ENCODE results near the gene MCRS1. TPM values are rescaled to one million over a fixed set of nuclear protein-coding genes. Genes with fewer than 3 reads are reported as not detected.

The MCRS1 gene
- total RNA-seq, 4 donors from 2014 or later = 43.7 to 71.9 (median 56.4) TPM

DNA sequence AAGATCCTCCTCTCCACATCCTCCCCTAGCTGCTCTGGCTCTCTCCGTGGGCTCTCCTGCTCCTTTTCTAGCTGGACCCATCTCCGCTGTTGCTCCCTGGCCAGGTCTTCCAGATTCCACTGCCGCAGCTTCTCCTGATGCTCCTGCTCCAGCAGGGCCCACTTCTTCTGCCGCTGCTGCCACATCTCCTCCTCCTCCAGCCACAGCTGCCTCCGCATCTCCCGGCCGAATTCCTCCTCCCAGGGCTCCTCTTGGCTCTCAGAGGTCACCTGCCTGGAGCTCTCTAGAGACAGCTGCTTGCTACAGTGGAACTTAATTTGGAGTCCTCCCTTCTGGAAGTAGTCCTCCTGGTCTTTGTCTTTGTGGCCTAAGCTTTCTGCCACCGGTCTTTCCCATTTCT lies 32.0 kb upstream of the MCRS1 start:
- H3K27me3 ChIP-seq = no peaks in the 10 kb centered on the region
- H3K36me3 ChIP-seq = peaks cover 0 to 17% (median 2%) of the 10 kb centered on the region in 4 donors
- 96% methylated on average over 8 of the region's 8 CpGs for WGBS
- intact Hi-C loops (cut with DNase I) = no loop called here
- no peaks in the 10 kb centered on the region for H3K4me1 ChIP-seq
- H3K9me3 ChIP-seq = no peaks in the 10 kb centered on the region
- H3K4me3 ChIP-seq = no peak overlapping the region
- TF ChIP-seq POLR2AphosphoS5 (IDR thresholded peaks at IDR 0.05) = no peak
- TF ChIP-seq, protein P1, sequence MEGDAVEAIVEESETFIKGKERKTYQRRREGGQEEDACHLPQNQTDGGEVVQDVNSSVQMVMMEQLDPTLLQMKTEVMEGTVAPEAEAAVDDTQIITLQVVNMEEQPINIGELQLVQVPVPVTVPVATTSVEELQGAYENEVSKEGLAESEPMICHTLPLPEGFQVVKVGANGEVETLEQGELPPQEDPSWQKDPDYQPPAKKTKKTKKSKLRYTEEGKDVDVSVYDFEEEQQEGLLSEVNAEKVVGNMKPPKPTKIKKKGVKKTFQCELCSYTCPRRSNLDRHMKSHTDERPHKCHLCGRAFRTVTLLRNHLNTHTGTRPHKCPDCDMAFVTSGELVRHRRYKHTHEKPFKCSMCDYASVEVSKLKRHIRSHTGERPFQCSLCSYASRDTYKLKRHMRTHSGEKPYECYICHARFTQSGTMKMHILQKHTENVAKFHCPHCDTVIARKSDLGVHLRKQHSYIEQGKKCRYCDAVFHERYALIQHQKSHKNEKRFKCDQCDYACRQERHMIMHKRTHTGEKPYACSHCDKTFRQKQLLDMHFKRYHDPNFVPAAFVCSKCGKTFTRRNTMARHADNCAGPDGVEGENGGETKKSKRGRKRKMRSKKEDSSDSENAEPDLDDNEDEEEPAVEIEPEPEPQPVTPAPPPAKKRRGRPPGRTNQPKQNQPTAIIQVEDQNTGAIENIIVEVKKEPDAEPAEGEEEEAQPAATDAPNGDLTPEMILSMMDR (IDR thresholded peaks at IDR 0.05) = no peak
- TF ChIP-seq EP300 (IDR thresholded peaks at IDR 0.05) = no peak
- TF ChIP-seq POLR2A (IDR thresholded peaks at IDR 0.05; ENCODE audit: low read depth) = no peak
- DNase-seq (ENCODE audit: extremely low spot score) = no peak
- no peak overlapping the region for H3K27ac ChIP-seq (replicated peaks in 1 of 4)

DNA sequence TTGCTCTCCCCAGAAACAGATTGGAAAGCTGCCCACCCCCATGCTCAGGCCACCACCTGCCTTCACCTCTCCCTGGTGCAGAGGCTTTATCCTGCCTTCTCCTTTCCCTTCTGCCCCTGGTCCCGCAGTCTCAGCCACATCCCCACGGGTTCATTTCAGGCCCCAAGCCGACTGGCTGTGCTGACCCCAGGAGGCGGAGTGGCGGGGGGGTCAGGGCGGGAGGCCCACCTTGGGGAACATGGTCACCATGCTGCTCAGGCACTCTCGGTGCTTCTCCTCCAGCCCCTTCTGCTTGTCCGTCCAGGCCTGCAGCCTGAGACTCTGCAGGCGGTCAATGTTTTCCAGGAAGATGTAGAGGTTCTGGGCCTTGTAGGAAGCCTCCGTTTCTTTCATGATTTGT lies 30.6 kb upstream of the MCRS1 start:
- Histone ChIP-seq H3K4me3 (no peak overlapping the region), H3K27me3 (no peaks in the 10 kb centered on the region), H3K4me1 (no peaks in the 10 kb centered on the region), H3K9me3 (no peaks in the 10 kb centered on the region), H3K27ac (replicated peaks in 1 of 4) (no peak overlapping the region), H3K36me3 (peaks cover 0 to 17% (median 2%) of the 10 kb centered on the region in 4 donors)
- no peak for TF ChIP-seq POLR2A (IDR thresholded peaks at IDR 0.05; ENCODE audit: low read depth)
- TF ChIP-seq POLR2AphosphoS5 (IDR thresholded peaks at IDR 0.05) = no peak
- no peak for TF ChIP-seq EP300 (IDR thresholded peaks at IDR 0.05)
- TF ChIP-seq, protein P1 (IDR thresholded peaks at IDR 0.05) = no peak
- intact Hi-C loops (cut with DNase I) = no loop called here
- 85% methylated on average over 10 of the region's 10 CpGs for WGBS
- DNase-seq (ENCODE audit: extremely low spot score) = no peak

DNA sequence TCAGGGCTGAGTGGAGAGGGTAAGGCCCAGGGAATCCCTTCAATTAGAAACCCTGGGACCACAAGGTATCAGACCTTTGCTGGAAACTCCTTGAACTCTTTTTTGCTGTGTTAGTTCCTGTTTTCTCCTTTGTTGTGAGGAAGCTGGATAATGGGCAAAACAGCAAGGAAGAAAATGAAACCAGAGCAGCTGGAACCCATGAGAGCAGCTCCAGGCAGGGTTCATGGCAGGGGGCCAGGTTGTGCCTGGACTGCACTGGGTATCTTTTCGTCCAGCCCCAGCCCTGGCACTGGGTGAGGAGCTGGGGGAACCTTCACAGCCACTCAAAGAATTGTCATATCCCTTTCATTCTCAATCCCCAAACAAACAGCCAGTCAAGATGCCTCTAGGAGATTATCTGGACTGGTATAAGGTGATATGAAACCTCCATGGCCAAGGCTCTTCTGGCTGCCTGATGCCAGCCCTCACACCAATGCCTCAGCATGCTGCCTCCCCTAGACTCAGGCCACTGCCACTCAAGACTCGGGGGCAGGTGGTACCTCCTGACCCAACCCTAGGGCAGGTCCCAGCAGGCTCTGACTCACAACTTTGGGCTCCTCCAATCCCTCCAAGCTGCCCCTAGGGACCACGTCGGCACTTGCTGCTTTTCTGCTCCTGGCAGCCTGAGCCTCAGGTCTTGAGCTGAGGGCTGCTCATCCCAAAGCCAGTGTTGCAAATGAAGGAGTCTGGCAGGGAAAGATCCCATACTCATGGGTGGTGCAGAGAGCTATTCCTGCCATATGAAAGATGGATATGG lies 21.0 kb upstream of the MCRS1 start:
- peaks cover 0 to 7% (median 2%) of the 10 kb centered on the region in 4 donors for H3K4me1 ChIP-seq
- DNase-seq (ENCODE audit: extremely low spot score) = no peak
- H3K27me3 ChIP-seq = no peaks in the 10 kb centered on the region
- H3K4me3 ChIP-seq = no peak overlapping the region
- peaks cover 0 to 22% (median 8%) of the 10 kb centered on the region in 4 donors for H3K36me3 ChIP-seq
- H3K9me3 ChIP-seq = peaks cover 0 to 5% (median 0%) of the 10 kb centered on the region in 4 donors
- H3K27ac ChIP-seq (replicated peaks in 1 of 4) = no peak overlapping the region
- TF ChIP-seq EP300 (IDR thresholded peaks at IDR 0.05) = no peak
- no peak for TF ChIP-seq POLR2AphosphoS5 (IDR thresholded peaks at IDR 0.05)
- no peak for TF ChIP-seq POLR2A (IDR thresholded peaks at IDR 0.05; ENCODE audit: low read depth)
- intact Hi-C loops (cut with DNase I) = no loop called here
- WGBS = 78% methylated on average over 4 of the region's 4 CpGs

DNA sequence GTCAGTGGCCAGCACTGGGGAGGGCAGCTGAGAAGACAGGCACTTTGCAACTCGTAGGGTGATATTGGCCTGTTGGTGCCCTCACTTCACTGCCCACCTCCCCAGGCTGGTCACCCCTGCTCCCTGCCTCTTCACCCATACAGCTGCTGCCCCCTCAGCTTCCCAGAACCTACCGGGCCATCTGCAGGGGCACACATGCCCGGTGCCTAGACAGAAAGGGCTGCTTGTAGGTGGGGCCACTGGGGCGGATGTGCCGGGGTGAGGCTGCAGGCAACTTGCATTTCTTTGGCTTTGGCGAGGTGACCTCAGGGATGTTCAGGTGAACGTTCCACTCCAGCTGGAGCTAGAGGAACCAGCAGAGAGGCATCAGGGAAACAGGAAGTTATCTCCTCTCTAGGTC lies 20.3 kb upstream of the MCRS1 start:
- 94% methylated on average over 6 of the region's 7 CpGs for WGBS
- DNase-seq (ENCODE audit: extremely low spot score) = no peak
- intact Hi-C loops (cut with DNase I) = no loop called here
- H3K4me3 ChIP-seq = no peak overlapping the region
- peaks cover 5 to 11% (median 8%) of the 10 kb centered on the region in 4 donors for H3K4me1 ChIP-seq
- peaks cover 0 to 22% (median 8%) of the 10 kb centered on the region in 4 donors for H3K36me3 ChIP-seq
- TF ChIP-seq EP300 (IDR thresholded peaks at IDR 0.05) (no peak), POLR2AphosphoS5 (IDR thresholded peaks at IDR 0.05) (no peak)
- TF ChIP-seq, protein P1 (IDR thresholded peaks at IDR 0.05) = no peak
- no peaks in the 10 kb centered on the region for H3K27me3 ChIP-seq
- H3K27ac ChIP-seq (replicated peaks in 1 of 4) = no peak overlapping the region
- H3K9me3 ChIP-seq = peaks cover 0 to 5% (median 0%) of the 10 kb centered on the region in 4 donors

DNA sequence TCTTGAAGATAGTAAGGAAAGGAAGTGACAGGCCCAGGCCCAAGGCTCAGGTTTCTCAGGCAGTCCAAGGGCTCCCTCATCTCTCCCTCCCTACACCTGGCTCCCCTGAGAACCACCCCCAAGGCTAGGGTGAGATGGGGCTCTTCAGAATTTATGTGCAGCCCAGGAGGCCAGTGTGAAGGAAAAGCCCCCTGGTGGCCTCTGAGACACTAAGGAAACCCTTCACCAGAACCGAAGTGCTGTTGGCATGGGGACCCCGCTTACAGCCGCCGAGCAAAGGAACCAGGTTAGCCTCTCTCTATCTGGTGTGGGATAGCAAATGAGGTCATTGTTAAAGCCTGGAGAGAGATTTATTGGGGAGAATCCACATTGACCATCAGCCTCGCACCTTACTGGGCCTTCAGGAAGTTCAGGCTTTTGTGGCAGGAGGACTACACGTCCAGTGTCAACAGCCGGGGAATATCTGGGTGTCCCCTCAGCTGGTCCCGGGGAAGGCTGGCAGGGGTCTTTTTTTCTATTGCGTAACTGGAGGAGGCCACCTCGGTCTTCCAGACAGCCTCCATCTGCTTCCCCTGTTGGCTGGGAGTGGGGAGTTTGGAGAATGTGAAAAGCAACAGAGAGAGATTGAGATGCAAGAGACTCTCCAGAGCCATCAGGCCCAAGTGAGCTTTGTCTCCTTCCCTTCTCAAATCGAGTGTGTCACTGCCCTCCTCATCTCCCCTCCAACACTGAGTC lies 19.4 kb upstream of the MCRS1 start:
- intact Hi-C loops (cut with DNase I) = no loop called here
- H3K4me1 ChIP-seq = peaks cover 14 to 19% (median 17%) of the 10 kb centered on the region in 4 donors
- H3K4me3 ChIP-seq = no peak overlapping the region
- TF ChIP-seq EP300 (IDR thresholded peaks at IDR 0.05) = no peak
- TF ChIP-seq, protein P1 (IDR thresholded peaks at IDR 0.05) = no peak
- TF ChIP-seq POLR2AphosphoS5 (IDR thresholded peaks at IDR 0.05) = no peak
- TF ChIP-seq POLR2A (IDR thresholded peaks at IDR 0.05; ENCODE audit: low read depth) = no peak
- H3K36me3 ChIP-seq = peaks cover 0 to 22% (median 8%) of the 10 kb centered on the region in 4 donors
- WGBS = 86% methylated on average over 11 of the region's 11 CpGs
- DNase-seq (ENCODE audit: extremely low spot score) = no peak
- peaks cover 0 to 5% (median 0%) of the 10 kb centered on the region in 4 donors for H3K9me3 ChIP-seq
- no peaks in the 10 kb centered on the region for H3K27me3 ChIP-seq
- H3K27ac ChIP-seq (replicated peaks in 1 of 4) = no peak overlapping the region
